ENCODE results near the gene TOX2. TPM values are rescaled to one million over a fixed set of nuclear protein-coding genes. Genes with fewer than 3 reads are reported as not detected.

Gene TOX2
- total RNA-seq, 1 donor from 2014 or later: not detected

DNA sequence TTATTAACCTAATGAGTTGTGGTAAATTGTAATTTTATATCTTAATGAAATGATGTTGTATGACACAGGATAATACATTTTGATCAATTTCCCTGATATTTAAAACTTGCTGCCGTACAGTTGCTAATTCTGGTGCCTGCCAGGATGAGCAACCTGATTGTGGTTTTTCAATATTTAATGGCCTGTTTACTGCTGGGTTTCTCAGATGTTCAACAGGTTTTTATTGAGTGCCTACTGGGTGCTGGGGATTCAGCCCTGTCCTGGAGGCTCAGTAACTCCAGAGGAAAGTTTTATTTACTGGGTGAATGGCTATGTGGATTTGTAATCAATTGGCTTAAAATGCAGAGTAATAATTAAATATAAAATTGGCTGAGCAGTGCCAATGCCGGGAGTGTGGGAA lies 8.0 kb downstream of the TOX2 start:
- no peak for DNase-seq (ENCODE audit: low read depth)
- no peak for TF ChIP-seq CTCF (IDR thresholded peaks at IDR 0.05; ENCODE audit: insufficient read depth, low read length, severe bottlenecking)
- Histone ChIP-seq H3K36me3 (ENCODE audit: control insufficient read depth, insufficient read depth, low read length) (no peaks in the 10 kb centered on the region), H3K27me3 (ENCODE audit: control insufficient read depth, insufficient read depth, low read length) (peaks cover 23% of the 10 kb centered on the region), H3K4me3 (ENCODE audit: low read depth, low read length) (no peak overlapping the region)
- no peak for FAIRE-seq

GRCh38 chr20:43923322-43923721 lies 8.7 kb downstream of the TOX2 start:
- no peak for TF ChIP-seq CTCF (IDR thresholded peaks at IDR 0.05; ENCODE audit: insufficient read depth, low read length, severe bottlenecking)
- no peak for DNase-seq (ENCODE audit: low read depth)
- FAIRE-seq: no peak
- H3K27me3 ChIP-seq (ENCODE audit: control insufficient read depth, insufficient read depth, low read length): peaks cover 21% of the 10 kb centered on the region
- no peaks in the 10 kb centered on the region for H3K36me3 ChIP-seq (ENCODE audit: control insufficient read depth, insufficient read depth, low read length)
- no peak overlapping the region for H3K4me3 ChIP-seq (ENCODE audit: low read depth, low read length)

- DNase-seq (ENCODE audit: low read depth) (no peak), FAIRE-seq (no peak)
- TF ChIP-seq CTCF (IDR thresholded peaks at IDR 0.05; ENCODE audit: insufficient read depth, low read length, severe bottlenecking): no peak
- H3K27me3 ChIP-seq (ENCODE audit: control insufficient read depth, insufficient read depth, low read length): peaks cover 21% of the 10 kb centered on the region
- no peak overlapping the region for H3K4me3 ChIP-seq (ENCODE audit: low read depth, low read length)
- H3K36me3 ChIP-seq (ENCODE audit: control insufficient read depth, insufficient read depth, low read length): no peaks in the 10 kb centered on the region
Observed at GRCh38 chr20:43923917-43924316, 9.3 kb downstream of the TOX2 start.

GRCh38 chr20:43925215-43925614 lies 10.6 kb downstream of the TOX2 start:
- Histone ChIP-seq H3K36me3 (ENCODE audit: control insufficient read depth, insufficient read depth, low read length) (no peaks in the 10 kb centered on the region), H3K27me3 (ENCODE audit: control insufficient read depth, insufficient read depth, low read length) (peaks cover 23% of the 10 kb centered on the region), H3K4me3 (ENCODE audit: low read depth, low read length) (no peak overlapping the region)
- DNase-seq (ENCODE audit: low read depth) (no peak), FAIRE-seq (no peak)
- TF ChIP-seq CTCF (IDR thresholded peaks at IDR 0.05; ENCODE audit: insufficient read depth, low read length, severe bottlenecking): no peak

DNA sequence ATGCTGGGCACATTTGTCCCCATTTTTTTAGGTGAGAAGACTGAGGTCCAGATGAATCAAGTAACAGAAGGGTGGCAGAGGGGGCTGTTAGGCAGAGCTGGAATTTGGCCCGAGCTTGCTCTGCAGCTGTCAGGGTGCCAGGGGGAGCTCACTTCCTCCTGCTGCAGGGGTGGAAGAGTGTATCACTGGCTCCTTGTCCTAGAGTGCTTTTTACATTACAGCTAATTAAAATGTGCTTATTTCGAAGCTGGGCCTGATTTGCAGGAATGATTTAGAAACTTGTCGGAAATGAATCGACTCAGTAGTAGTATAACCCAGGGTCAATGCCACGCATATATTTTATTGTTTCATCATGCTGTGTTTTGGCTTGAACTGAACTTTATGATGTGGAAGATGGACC lies 11.1 kb downstream of the TOX2 start:
- H3K4me3 ChIP-seq (ENCODE audit: low read depth, low read length): no peak overlapping the region
- no peaks in the 10 kb centered on the region for H3K36me3 ChIP-seq (ENCODE audit: control insufficient read depth, insufficient read depth, low read length)
- DNase-seq (ENCODE audit: low read depth) (no peak), FAIRE-seq (no peak)
- no peak for TF ChIP-seq CTCF (IDR thresholded peaks at IDR 0.05; ENCODE audit: insufficient read depth, low read length, severe bottlenecking)
- H3K27me3 ChIP-seq (ENCODE audit: control insufficient read depth, insufficient read depth, low read length): peaks cover 23% of the 10 kb centered on the region

GRCh38 chr20:43926287-43927050 lies 11.8 kb downstream of the TOX2 start:
- TF ChIP-seq CTCF (IDR thresholded peaks at IDR 0.05; ENCODE audit: insufficient read depth, low read length, severe bottlenecking): no peak
- no peaks in the 10 kb centered on the region for H3K36me3 ChIP-seq (ENCODE audit: control insufficient read depth, insufficient read depth, low read length)
- peaks cover 22% of the 10 kb centered on the region for H3K27me3 ChIP-seq (ENCODE audit: control insufficient read depth, insufficient read depth, low read length)
- H3K4me3 ChIP-seq (ENCODE audit: low read depth, low read length): no peak overlapping the region
- FAIRE-seq: no peak
- no peak for DNase-seq (ENCODE audit: low read depth)

Data from bronchial epithelial cell (primary cell).